Lung (tissue), 12 donors: ENCODE measurements around the gene OSBPL3. TPM values are rescaled to one million over a fixed set of nuclear protein-coding genes. Genes with fewer than 3 reads are reported as not detected.

Source experiments
- ATAC-seq: fragments of 200-7000 bp; cut with Tn5 transposase; one replicate; pipeline ENCODE4 v1.9.1; 2020; ENCODE audit warnings: moderate number of reproducible peaks; ENCODE audit not compliant: insufficient read depth, low FRiP score
- DNase-seq, 3 donors: peaks; one replicate each; pipeline ENCODE4 v3.0.0-alpha.2; 2013 to 2017
- H3K27ac ChIP-seq, 2 donors: one replicate each; pipeline ENCODE4 v1.5.1; 2013; ENCODE audit warnings: mild to moderate bottlenecking in 2 of 2, moderate library complexity in 2 of 2, control low read depth in 1 of 2, inconsistent platforms in 1 of 2, low read depth in 1 of 2, low read length in 1 of 2
- H3K27me3 ChIP-seq, 3 donors: one replicate each; pipeline ENCODE4 v1.5.1; 2013; ENCODE audit warnings: low read length in 2 of 3; ENCODE audit not compliant: control insufficient read depth in 3 of 3, insufficient read depth in 3 of 3
- H3K36me3 ChIP-seq, 4 donors: one replicate each; pipeline ENCODE4 v1.5.1; 2013; ENCODE audit warnings: low read length in 4 of 4, mild to moderate bottlenecking in 1 of 4, moderate library complexity in 1 of 4; ENCODE audit not compliant: control insufficient read depth in 4 of 4, insufficient read depth in 4 of 4
- H3K4me1 ChIP-seq, 5 donors: one replicate each; pipeline ENCODE4 v1.5.1; 2013; ENCODE audit warnings: low read length in 5 of 5, mild to moderate bottlenecking in 2 of 5, moderate library complexity in 1 of 5; ENCODE audit not compliant: control insufficient read depth in 5 of 5, insufficient read depth in 5 of 5
- H3K4me3 ChIP-seq: one replicate; pipeline ENCODE4 v1.5.1; 2013; ENCODE audit warnings: mild to moderate bottlenecking, control low read depth, moderate library complexity
- H3K9ac ChIP-seq, 2 donors: one replicate each; pipeline ENCODE4 v1.5.1; 2013; ENCODE audit warnings: low read length in 2 of 2, control low read depth in 1 of 2; ENCODE audit not compliant: insufficient read depth in 1 of 2
- H3K9me3 ChIP-seq, 4 donors: one replicate each; pipeline ENCODE4 v1.5.1; 2013; ENCODE audit warnings: low read length in 3 of 4, mild to moderate bottlenecking in 1 of 4, moderate library complexity in 1 of 4; ENCODE audit not compliant: control insufficient read depth in 4 of 4, insufficient read depth in 3 of 4
- CTCF ChIP-seq: IDR thresholded peaks from 2 replicates; pipeline ENCODE4 v1.5.1; 2012; ENCODE audit warnings: mild to moderate bottlenecking; ENCODE audit errors: control extremely low read depth, extremely low read depth
- WGBS, 2 donors: extraction: QIAGEN DNeasy Blood & Tissue Kit; methylation state at CpG; one replicate each; pipeline ENCODE4 v1.1.7; 2013; 5-methylcytosine and 5-hydroxymethylcytosine counted together
- polyA plus RNA-seq, 2 donors: library from polyadenylated mRNA; stranded (reverse); fragments of 200-250 nt; gene quantifications; one replicate each; pipeline ENCODE4 v1.2.1, GENCODE V29; 2013
- total RNA-seq, 2 donors: library from RNA; depleted of rRNA in 1 of 2; stranded (reverse); fragments of >200 nt in 1 of 2; gene quantifications; one replicate each; pipeline ENCODE4 v1.2.1, GENCODE V29; 2014 to 2021
- donor health status: control.
- donor health status: control.
- donor health status: Bipolar disorder and iron deficiency.
- donor health status: healthy.
- donor health status: DM: yes; HTN: yes; CAD: no.

OSBPL3 gene
- total and polyA plus RNA-seq, 4 donors = 8.6 to 32.0 (median 20.4) TPM

DNA sequence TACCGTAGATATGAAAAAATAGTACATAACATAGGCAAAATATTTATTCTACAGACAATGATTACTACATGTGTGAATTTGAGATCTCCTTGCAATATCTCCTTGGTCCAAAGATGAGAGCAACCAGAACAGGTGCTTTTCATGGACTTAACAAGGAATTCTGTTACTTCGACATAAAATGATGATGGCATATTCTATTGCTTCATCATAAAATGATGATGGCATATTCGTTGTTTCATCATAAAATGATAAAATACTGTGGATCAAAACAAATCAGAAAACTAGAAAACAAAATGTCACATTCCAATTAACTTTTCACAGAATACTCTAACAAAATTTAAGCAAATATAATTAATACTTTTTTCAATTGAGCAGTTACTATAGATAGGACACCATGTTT, 4.8 kb downstream of the OSBPL3 start:
- H3K27ac ChIP-seq = no peak overlapping the region
- no peak for TF ChIP-seq CTCF
- H3K4me3 ChIP-seq = no peak overlapping the region
- peaks cover 0 to 38% (median 19%) of the 10 kb centered on the region in 3 donors for H3K27me3 ChIP-seq
- H3K9ac ChIP-seq = no peak overlapping the region
- no peaks in the 10 kb centered on the region for H3K36me3 ChIP-seq
- H3K4me1 ChIP-seq = peaks cover 0 to 10% (median 0%) of the 10 kb centered on the region in 5 donors
- ATAC-seq = no peak
- DNase-seq = no peak
- WGBS, 2 donors = 93 to 98% methylated on average over 3 of the region's 3 CpGs
- H3K9me3 ChIP-seq = no peaks in the 10 kb centered on the region

DNA sequence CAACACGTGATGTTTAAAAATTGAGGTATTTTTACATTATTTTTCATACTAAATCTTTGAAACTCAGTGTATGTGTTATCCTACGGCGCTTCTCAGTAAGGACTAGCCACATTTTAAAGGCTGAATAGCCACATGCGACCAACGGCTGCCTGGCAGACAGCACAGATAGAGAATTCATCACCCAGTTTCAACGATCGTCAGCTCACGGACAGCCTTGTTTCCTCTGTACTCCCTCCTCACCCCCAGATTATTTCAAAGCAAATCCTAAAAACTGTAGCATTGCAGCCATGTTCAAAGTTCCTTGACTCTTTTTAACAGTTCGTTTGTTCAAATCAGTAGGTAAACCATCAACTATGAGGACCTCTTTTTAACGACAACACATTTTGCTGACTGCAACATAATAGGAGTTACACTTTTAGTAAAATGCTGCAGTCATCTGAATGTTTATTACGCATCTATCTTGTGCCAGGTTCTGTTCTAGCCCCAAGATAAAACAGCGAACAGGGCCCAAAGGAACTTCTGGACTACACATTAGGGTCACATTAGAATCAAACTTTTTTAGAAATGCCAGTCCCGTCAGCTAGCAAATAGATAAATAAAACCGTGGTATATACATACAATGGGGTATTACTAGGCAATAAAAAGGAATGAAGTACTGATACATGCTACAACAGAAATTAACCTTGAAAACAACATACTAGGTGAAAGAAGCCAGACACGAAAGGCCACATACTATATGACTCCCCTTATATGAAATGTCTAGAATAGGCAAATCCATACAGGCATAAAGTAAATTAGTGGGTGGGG, 5.7 kb downstream of the OSBPL3 start:
- H3K9ac ChIP-seq = no peak overlapping the region
- TF ChIP-seq CTCF = no peak
- H3K27ac ChIP-seq = no peak overlapping the region
- ATAC-seq (no peak), DNase-seq (no peak)
- no peaks in the 10 kb centered on the region for H3K9me3 ChIP-seq
- H3K4me1 ChIP-seq = peaks cover 0 to 4% (median 0%) of the 10 kb centered on the region in 5 donors
- no peaks in the 10 kb centered on the region for H3K36me3 ChIP-seq
- H3K27me3 ChIP-seq = peaks cover 0 to 37% (median 19%) of the 10 kb centered on the region in 3 donors
- H3K4me3 ChIP-seq = no peak overlapping the region
- 83 to 85% methylated on average over 15 of the region's 15 CpGs for WGBS, 2 donors

DNA sequence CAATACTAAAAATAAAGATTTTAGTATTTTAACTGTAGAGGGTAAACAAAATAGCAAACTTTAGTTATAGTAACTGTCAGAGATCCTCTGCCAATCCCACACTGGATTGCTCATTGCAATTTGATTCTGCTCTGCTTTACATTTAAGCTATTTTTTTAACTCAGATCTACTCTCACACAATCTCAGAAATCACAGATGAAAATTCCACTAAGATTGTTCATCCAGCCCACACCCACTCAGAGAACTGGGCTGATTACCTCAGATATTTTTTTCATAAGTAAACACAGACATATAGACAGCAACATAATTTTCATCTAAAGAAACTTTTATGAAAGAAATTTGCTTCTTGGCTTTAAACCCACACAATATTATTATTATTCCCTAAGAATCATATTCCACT, 7.0 kb downstream of the OSBPL3 start:
- no peak overlapping the region for H3K27ac ChIP-seq
- H3K4me3 ChIP-seq = no peak overlapping the region
- no peak for ATAC-seq
- H3K36me3 ChIP-seq = no peaks in the 10 kb centered on the region
- peaks cover 0 to 25% (median 8%) of the 10 kb centered on the region in 3 donors for H3K27me3 ChIP-seq
- DNase-seq = no peak
- TF ChIP-seq CTCF = no peak
- H3K4me1 ChIP-seq = no peaks in the 10 kb centered on the region
- H3K9ac ChIP-seq = no peak overlapping the region
- no peaks in the 10 kb centered on the region for H3K9me3 ChIP-seq

DNA sequence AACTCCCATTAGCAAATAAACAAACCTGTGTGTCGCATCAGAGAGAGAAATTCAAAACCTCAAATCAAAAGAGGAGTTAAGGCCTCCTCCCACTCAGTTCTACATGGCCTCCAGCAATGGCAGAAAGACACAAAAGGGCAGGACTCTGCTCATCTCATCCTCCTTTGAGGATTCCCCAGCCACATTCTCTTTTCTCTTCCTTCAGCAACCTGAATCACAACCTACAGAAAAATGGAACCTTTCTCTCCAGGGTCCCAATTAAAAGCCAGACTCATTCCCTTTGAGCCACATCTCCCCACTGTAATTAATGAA, 7.9 kb downstream of the OSBPL3 start:
- H3K4me3 ChIP-seq = no peak overlapping the region
- ATAC-seq (no peak), DNase-seq (no peak)
- no peaks in the 10 kb centered on the region for H3K4me1 ChIP-seq
- 80 to 86% methylated on average over 1 of the region's 1 CpG for WGBS, 2 donors
- TF ChIP-seq CTCF = no peak
- H3K36me3 ChIP-seq = no peaks in the 10 kb centered on the region
- no peak overlapping the region for H3K27ac ChIP-seq
- H3K27me3 ChIP-seq = peaks cover 0 to 18% (median 5%) of the 10 kb centered on the region in 3 donors
- H3K9me3 ChIP-seq = no peaks in the 10 kb centered on the region
- H3K9ac ChIP-seq = no peak overlapping the region
